Glomerular visceral epithelial cell (primary cell): ENCODE data around the gene CHST13.

Source experiments
- DNase-seq: peaks from one replicate; pipeline ENCODE4 v3.0.0-alpha.2; 2016; ENCODE audit errors: extremely low spot score

The CHST13 gene

DNA sequence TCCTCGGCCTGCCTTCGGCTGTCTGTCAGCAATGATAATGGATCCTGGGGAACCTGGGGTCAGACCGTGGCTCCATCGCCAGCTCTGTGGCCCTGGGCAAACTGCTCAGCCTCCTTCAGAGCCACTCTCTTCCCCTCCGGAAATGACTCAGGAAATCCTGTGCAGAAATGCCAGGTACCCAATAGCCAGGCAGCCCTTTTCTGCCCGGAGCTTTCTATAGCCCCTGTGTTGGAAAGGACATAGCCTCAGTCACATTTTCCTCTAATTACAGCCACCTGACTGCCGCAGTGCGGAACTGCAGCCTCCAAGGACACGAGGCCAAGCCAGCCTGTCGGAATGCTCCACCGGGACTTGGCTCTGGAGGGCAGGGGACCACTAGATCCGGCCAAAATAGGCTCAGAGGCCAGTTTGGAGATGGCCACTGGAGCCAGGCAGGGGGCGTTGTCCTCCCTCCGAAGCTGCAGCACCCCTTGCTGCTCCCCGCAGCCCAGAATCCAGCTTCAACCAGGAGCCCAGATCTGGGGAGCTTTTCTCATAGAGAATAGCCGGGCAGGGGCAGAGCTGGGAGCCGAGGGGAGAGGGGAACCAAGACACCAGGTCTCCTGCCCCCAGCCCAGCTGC lies 36.7 kb upstream of the CHST13 start:
- DNase-seq = no peak

DNA sequence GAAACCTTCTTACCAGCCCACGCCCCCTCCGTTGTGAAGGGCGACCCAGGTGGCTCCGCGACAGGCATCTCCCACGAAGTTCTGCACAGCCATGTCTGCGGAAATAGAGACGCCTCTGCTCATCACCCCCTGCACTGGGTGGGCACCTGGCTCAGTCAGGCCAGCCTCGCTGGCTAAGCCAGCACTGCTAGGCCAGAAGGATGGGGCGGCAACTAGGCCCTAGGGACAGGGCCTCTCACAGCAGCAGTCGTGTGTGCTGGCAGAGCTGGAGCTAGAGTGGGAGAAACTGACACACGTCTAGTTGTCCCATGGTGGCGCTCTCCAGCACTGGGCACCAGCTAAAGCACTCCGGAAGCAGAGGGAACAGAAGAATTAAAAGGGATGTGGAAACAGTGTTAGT lies 35.8 kb upstream of the CHST13 start:
- no peak for DNase-seq

DNA sequence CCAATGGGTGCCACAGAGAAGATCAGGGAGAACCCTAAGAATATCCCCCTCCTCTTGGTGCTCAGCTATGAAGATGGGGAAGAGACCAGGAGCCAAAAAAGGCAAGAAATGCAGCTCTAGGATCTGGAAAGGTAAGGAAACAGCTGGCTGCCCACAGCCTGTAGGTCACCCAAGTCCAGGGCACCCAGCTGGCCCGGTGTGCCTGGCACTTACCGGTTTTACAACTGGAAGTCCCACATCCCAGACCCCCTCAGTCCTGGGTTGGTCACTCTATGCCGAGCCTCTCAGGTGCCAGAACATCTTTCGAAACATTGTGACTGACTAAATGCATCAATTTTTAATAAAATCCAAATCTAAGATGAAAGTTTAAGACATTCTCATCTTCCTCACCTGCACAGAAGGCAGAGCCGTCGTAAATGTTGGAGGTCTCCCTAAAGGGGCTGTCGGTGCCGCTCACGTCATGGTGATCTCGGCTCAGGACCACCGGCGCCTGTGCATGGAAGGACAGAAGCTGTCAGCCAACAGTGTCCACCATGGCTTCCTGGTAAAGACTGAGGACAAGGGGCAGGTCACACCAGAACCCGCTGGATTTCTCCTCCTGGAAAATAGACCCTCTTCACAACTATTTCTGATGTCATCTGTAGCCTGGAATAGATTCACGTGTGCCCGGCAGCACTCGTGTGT lies 34.9 kb upstream of the CHST13 start:
- no peak for DNase-seq

DNA sequence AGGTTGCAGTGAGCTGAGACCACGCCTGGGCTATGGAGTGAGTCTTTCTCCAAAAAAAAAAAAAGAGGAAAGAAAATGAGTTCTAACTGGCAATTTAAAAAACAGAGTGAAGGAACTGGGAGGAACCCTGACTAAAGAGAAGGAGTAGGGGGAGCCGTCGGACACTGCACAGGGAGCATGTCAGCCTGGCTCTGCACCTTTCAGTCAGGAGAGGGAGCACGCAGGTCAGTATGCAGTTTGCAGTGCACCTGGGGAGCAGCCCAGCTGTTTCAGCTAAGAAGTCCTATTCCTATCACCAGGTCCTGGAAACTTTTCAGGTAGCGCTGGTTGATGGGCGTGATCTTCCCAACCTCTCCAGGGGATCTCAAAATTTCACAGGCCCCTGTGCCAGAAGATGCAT lies 33.3 kb upstream of the CHST13 start:
- no peak for DNase-seq

DNA sequence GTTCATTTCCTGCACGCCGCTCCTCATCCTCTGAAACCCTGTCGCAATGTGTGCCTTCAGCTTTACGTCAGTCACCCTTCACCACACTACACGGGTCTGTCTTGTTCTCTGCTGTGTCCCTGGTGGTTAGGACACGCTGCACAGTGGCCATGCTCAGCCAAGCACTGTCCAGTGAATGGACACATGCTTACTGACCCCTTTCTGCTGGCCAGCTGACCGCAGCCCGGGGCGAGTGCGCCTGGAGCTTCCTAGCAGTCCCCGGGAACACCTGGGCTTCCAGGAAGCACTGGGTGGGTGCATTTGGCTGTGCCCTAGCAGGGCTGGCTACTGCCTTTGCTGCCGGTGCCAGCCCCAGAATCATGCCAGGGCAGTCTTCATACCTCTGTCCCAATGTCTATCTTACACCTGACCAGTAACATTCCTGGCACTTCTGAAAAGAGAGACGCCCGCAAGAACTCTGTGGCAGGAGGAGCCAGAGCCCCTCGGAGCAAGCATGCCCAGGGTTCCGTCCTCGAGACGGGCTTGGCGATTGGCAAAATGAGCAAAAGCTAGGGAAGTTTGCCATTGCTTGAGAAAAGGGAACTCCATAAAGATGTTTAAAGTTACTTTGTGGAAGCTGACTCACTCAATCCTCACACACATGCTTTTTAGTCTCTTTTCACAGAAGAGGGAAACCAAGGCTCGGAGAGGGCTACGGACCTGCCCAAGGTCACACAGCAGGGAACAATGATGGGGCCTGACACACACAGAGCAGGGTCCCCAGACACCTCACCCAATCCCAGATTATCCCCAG lies 32.5 kb upstream of the CHST13 start:
- no peak for DNase-seq

DNA sequence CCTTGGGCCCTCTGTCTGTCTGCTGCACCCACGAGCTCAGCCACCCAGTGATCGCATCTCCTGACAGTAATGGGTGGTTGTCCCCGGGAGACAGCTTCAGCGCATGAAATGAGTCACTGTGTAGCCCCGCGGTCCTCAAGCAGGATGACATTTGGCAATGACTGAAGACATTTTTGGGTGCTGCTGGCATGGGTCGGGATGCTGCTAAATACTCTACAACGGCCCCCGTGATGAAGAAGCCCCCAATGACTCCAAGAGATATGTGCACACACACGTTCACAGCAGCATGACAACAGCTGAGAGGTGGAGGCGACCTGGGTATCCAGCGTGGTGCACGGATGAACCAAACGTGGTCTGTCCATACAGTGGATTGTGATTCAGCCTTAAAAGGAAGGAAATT lies 30.9 kb upstream of the CHST13 start:
- no peak for DNase-seq

DNA sequence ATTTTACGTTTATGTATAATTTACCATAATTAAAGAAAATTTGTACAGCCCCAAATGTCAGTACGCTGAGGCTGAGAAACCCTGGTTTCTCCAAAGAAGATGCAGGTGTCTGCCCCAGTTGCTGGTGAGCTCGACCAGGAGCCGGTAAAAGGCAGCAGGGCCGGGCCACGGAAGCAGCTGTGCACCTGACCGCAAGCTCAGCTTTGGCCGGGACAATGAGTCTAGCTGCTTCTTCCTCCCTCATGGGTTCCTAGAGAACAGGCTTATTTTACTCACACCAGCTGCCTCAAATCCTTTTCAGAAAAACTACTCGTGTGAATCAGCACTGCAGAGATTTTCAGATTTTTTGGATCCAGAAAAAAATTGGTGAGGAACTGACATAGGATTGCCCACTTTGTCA lies 30.2 kb upstream of the CHST13 start:
- no peak for DNase-seq

DNA sequence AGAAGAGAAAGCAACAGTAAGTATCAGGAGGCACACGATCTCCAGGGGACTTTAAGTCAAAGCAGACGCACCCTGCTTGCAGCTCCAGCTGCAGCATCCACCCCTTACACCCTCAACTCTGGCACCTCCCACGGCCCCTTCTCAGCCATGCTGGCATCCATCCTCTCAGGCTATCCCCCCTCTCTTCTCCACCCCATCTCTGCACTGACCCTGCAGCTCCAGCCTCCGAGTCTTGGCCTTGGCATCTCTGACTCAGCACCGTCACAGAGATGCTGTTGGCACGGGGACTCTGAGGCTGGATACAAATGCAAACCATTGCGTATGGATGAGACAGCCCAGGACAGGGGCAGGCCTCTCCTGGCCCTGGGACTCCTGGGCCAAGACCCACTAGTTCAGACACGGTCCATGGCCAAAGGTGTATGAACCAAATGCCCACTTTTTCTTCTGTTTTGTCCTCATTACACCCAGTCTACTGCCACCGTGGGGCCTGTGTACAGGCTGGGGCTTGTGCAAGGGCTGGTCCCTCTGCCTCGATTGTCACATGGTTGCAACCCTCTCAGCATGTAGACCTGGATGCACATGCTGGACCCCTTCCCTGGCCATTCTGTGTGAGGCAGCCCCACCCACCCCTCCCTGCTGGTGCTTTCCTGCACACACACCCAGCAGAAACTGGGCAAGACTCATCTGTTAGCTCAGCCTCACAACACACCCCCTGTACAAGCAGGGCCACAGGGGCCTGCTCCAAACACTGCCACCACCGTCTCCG lies 29.6 kb upstream of the CHST13 start:
- no peak for DNase-seq

DNA sequence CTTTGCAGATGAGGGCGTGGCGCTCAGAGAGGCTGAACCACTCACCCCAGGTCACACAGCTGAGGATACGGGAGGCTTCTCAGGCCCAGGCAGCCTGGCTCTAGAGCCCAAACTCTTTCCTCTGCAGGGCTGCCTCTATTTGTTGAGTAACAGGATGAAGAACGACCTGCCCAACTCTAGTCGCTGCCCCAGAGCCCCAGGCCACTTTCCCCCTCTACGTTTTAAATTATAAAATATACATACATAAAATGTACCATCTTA lies 29.1 kb upstream of the CHST13 start:
- no peak for DNase-seq

DNA sequence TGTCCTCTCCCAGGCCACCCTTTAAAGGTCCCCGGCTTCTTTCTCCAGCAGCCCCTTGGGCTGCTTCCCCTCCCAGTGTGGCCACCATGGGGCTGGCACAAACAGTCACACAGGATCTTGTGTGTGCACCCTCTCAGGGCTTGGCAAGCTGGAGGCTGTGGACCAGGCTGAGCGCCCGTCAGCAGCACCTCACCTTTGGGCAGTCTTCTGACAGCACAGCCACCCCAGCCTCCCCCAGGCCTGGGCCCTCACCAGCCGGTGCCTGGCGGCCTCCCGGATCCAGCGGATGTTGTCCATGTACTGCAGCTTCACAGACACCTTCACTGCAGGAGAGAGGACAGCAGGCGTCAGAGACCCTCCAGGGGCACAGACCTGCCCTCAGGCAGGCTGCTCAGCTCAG lies 28.2 kb upstream of the CHST13 start:
- no peak for DNase-seq

DNA sequence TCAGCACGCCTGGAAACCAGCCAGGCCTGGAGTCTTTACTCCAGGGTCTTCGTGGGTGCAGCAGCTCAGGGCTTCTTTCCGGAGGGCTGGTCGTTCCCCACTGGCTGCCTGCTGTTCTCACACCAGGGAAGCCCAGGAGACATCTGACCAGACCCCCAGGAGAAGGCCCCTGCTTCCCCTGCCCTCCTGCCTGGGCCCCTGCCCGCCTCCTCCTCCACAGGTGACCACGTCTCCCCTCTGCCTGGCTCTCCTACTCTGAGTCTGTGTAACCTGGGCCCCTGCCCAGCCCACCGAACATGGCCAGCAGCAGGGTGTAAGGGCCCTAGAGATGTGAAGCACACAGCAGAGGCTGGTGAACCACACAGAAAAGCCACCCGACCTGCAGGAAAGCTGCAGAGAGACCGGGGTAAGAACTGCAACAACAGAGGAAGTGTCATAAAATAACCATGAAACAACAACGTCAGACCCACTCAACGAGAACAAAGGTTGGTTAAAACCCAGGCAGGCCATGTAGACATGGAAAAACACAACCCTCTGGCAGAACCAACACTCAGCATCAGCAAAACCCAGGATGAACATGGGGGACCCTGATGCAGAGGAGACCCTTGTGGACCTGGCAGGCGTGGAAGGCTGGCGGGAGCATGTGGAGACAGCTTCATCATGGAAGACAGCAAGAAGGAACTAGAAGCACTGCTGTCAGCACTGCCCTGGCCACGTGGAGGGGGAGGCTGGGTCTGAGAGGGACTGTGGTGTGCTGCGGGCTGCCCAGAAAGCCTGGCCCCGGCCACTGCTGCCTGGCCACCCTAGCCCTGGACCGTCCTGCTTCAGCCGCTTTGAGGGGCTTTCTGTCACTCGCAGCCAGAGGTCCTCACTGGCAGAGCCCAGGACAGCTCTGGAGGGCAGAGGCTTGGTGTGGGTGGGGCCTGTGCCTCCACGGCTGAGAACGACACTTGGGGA lies 26.8 kb upstream of the CHST13 start:
- no peak for DNase-seq

DNA sequence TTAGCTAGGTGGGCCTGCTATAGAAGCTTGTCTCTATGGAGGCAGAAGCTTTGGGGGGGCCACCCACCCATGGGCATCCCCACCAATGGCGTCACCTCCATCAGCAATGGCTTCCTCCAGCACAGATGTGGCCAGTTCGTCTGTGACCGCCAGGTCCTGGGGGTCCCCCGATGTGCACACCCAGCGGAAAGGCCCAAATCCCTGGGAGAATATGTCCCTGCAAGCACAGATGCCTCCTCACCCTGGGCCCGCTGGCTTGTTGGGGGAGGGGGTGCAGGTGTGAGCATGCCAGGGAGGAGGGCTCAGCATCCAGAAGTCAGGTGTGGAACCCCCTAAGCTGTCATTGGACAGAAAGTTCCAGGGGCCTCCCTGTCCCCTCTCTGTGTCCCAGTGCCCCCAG lies 26.0 kb upstream of the CHST13 start:
- DNase-seq = no peak

DNA sequence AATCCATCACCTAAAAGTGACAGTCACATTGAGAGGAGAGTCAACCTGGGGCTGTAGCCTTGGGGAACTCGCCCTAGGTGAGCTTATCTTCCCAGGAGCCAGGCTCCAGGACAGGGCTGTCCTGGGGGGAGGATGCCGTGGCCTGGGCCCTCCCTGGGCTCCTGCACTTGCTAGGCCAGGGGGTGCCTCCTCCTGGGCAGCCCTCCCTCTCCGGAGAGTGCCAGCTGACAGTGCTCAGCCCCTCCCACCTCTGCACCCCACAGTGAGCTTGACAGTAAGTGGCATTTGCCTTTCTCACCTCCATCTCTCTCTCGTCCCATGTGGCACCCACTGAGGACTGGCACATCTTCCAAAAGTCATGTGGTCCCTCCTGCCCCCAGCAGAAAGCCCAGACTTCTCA lies 25.5 kb upstream of the CHST13 start:
- DNase-seq = no peak

DNA sequence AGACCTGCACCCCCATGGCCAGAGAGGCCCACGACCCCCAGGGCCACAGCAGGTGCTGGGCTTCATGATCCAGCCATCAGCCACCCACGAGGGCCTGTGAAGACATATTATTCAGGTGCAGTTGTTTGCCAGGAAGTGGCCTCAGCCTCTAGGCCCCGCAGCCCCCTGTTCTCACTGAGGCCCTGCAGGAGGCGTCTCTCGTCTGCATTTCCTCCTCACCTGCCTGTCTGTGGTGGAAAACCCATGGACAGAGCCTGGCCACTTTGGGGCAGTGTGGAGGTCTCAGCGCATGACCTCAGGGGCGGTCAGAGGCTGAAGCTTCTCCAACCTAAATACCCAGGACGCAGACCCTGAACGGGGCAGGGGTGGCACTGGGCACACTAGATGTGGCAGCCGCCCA lies 25.0 kb upstream of the CHST13 start:
- DNase-seq = no peak

DNA sequence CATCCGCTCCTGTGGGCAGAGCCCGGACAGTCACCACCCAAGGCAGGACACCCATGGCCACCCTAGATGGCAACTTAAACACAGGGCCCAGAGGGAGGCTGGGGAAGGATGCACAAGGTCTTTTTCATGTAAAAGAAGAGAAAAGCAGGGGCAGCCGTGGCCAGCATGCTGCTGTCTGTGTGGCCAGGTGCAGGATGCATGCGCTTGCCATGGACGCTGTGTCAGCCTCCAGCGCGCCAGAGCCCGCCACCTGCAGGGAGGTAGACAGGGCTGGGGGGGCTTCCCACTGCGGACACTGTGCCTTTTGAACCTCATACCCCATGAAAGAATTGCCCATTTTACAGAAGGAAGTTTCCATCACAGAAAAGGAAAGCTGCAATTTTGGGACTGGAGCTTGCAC lies 24.6 kb upstream of the CHST13 start:
- DNase-seq = no peak

DNA sequence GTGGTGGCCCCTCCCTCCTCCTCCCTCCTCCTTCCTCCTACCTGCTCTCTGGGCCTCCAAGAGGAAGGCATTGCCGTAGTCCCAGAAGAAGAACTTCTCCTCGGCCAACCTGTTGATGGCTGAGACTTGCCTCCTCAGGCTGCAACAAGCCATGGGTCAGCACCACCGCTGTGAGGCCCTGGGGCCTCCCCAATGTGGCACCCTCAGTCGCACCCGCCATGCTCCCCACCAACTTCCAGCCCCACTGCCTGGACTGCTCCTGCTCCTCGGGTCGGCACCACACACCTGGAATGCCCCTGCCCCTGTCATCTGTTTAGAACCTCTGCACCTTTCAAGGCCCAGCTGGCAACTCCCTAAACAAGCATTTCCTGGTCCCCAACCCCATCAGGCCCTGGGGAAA lies 23.9 kb upstream of the CHST13 start:
- DNase-seq = no peak

DNA sequence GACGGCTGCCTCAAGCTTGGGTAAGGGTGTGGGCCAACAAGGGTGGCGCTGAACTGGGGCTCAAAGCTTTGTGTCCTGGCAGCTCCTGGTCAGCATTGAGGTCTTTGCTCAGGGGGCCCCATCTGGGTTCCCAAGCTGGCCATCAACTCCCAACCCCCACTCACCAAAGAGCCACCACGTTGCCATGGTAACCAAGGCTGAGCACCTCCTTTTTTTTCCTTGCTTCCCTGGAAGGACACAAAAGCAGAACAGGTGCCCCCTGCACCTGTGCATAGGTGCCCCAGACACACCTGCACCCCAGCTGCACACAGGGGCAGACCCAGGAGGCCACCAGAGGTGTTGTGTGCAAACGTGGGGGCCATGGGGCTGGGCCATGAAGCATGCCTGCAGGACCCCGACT lies 22.9 kb upstream of the CHST13 start:
- no peak for DNase-seq

DNA sequence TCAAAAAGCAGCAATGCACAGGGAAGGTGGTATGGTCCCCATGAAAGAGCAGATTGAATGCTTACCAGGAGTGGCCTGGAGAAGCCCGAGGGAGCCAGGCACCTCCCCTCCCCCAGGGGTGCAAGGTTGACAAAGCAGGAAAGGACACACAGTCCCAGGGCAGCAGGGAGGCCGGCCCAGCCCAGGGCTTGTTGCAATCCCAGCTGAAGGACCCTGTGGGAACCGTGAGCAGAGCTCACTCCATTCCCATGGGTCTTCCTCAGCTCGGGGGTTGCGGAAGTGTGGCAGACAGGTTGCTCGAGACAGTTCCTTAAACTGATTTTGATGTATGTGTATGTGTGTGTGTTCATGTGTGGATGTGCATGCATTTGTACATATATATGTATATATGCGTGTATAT lies 22.2 kb upstream of the CHST13 start:
- DNase-seq = no peak

DNA sequence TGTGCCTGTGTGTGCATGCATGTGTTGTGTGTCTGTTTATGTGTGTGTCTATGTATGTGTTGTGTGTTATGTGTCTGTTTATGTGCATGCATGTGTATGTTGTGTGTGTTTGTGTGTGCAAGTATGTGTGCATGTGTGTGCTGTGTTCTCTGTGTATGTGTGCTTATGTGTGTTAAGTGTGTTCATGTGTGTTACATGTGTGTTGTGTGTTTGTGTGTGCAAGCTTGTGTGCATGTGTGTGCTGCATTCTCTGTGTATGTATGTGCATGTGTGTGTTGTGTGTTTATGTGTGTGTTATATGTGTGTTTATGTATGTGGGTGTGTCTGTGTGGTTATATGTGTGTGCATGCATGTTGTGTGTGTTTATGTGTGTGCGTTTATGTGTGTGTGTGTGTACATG lies 21.3 kb upstream of the CHST13 start:
- no peak for DNase-seq

DNA sequence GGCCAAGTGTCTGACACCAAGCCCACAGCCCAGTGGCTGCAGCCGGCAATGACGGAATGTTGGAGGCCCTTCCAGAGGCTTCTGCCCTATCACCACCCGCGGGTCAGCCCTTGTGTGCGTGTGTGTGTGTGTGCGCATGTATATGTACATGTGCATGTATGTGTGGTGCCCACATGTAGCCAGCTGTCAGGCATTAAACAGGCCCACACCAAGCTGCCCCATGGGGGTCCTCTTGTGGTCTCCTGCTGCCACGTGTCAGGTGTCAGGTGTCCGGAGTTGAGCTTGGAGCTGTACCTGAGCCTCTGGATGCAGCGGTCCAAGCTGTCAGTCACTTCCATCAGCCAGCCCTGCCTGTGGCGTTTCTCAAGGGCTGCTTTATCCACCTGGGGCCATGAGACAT lies 20.3 kb upstream of the CHST13 start:
- no peak for DNase-seq

DNA sequence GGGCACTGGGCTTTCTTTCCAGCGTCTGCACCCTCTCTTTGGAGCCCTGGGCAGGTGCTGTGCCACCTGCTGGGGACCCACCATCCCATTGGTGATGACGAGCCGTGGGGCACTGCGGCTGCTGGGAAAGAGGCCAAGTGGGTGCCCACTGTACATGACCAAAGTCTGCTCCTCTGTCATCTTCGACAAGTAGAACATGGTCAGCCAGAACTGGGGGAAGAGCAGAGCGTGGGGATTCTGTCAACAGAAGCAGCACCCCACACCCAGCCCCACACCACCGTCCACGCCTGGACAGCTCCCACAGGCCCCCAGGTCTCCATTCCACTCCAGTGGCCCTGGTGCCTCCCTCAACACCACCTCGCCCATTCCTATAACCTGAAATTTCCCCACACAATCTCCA lies 16.1 kb upstream of the CHST13 start:
- DNase-seq = no peak

DNA sequence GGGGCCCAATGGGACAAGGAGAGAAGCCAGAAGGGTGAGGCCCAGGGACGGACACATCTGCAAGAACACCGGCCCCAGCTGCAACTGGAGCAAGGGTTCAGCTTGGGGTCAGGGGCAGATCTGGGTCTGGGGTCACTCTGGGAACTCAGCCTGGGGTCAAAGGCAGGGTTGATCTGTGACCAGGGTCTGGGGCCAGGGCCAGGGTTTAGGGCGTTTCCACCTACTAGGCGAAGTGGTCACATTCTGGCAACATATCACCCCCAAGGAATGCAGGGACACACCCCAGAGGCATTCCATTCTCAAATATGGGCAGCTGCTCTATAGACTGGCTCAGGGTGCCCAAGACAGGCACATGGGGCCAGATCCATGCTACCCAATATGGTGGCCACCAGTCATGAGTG lies 15.4 kb upstream of the CHST13 start:
- DNase-seq = no peak
